KOPT-K1 (cell line): ENCODE data around the gene WRAP73.

Source experiments
- H3K27ac ChIP-seq: fragments of 200-600 bp; sonication (generic); 2 replicates; pipeline ENCODE4 v1.5.1; 2016; ENCODE audit warnings: antibody characterized with exemption, mild to moderate bottlenecking, low read depth, low read length; ENCODE audit not compliant: poor library complexity, severe bottlenecking
- H3K36me3 ChIP-seq: fragments of 200-600 bp; sonication (generic); 2 replicates; pipeline ENCODE4 v1.5.1; 2017; ENCODE audit warnings: antibody characterized with exemption, mild to moderate bottlenecking, low read length, moderate library complexity; ENCODE audit not compliant: insufficient read depth
- H3K9me3 ChIP-seq: fragments of 200-600 bp; sonication (generic); 2 replicates; pipeline ENCODE4 v1.5.1; 2017; ENCODE audit warnings: antibody characterized with exemption, low read length, mild to moderate bottlenecking; ENCODE audit not compliant: insufficient read depth, poor library complexity, severe bottlenecking

WRAP73 gene

GRCh38 chr1:3634059-3634800, 15.7 kb downstream of the WRAP73 start:
- Histone ChIP-seq H3K36me3 (peaks cover 99% of the 10 kb centered on the region), H3K9me3 (no peaks in the 10 kb centered on the region), H3K27ac (no peak overlapping the region)

DNA sequence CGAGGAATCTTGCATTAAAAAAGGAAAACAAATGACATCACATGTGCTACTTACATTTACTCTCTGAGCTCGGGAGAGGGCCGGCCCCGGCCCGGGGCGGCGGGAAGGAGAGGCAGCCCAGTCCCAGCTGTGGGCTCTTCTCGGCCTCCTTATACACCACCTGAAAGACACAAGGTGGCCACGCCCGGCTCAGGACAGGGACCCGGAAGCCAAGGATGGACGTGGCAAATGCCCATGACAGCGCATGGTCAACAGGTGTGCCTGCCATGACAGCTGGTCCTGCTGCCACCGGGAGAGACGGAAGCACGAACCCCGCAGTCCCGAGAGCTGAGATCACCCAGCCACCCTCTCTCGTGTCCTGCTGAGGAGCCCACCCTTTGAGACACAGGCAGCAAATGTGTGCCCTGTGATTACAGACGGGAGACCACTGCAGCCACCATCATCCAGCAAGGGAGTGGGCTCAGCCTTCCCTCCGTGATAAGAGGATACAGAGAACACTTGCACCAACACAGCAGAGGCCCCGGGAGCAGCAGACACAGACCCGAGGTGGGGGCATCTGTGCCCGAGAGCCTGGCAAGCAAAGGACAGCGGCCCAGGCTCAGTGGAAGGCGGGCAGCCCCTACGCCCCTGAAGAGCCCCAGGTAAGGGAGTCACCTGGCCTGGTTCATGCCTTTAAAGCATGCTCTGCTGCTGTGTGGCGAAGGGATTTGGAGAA, 16.4 kb downstream of the WRAP73 start:
- Histone ChIP-seq H3K27ac (no peak overlapping the region), H3K36me3 (peaks cover 99% of the 10 kb centered on the region), H3K9me3 (no peaks in the 10 kb centered on the region)

- Histone ChIP-seq H3K27ac (no peak overlapping the region), H3K9me3 (no peaks in the 10 kb centered on the region), H3K36me3 (peaks cover 99% of the 10 kb centered on the region)
These were observed 17.1 kb downstream of the WRAP73 start for GRCh38 chr1:3632716-3633343.

GRCh38 chr1:3632298-3632697, 17.6 kb downstream of the WRAP73 start:
- Histone ChIP-seq H3K9me3 (no peaks in the 10 kb centered on the region), H3K36me3 (peaks cover 99% of the 10 kb centered on the region), H3K27ac (no peak overlapping the region)

DNA sequence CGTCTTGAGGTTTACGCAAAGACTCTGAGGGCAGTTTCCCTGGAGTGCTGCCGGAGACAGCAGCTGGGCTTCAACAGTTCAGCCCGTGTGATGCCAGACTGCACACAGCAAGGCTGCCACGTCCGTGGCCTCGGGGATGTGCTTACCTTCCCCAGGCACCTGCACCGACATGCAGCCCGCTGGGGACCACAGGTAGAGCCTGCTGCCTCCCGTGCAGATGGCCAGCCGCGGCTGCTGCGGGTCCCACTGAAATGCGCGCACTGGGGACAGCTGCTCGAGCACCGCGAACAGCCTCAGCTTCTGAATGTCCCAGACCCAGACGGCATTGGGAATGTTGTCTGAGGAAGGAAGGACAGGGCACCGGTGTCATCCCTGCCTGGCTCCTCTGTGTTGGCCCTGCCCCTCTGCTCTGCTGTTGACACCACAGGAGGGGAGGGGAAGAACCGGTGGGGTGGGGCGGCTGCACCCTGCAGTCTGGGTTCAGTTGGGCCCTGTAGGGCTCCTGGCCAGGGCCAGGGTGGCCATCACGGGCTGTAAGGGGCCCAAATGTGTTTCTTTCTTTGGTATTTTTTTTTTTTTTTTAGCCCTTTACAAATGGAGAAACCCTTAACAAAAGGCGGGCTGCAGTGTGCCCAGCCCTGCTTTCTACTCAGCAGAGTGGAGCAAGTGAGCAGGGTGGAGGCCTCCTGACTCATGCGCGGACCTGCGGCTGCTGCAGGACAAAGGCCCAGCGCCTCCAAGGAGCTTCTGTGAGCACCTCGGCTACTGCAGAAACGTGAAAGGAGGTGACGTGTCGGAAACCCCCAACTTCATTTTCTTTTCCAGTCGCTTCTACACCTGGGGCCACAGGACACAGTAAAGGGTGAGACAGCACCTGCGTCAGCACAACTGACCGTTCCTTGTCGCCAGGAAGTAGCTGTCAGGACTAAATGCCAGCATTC, 18.3 kb downstream of the WRAP73 start:
- H3K36me3 ChIP-seq: peaks cover 93% of the 10 kb centered on the region

GRCh38 chr1:3630914-3631313, 19.0 kb downstream of the WRAP73 start:
- H3K27ac ChIP-seq: no peak overlapping the region
- H3K36me3 ChIP-seq: peaks cover 86% of the 10 kb centered on the region

More for the DNA sequence above, 18.3 kb downstream of the WRAP73 start:
- no peak overlapping the region for H3K27ac ChIP-seq
- no peaks in the 10 kb centered on the region for H3K9me3 ChIP-seq

GRCh38 chr1:3630161-3630611, 19.7 kb downstream of the WRAP73 start:
- Histone ChIP-seq H3K27ac (no peak overlapping the region), H3K9me3 (no peaks in the 10 kb centered on the region), H3K36me3 (peaks cover 79% of the 10 kb centered on the region)

More at GRCh38 chr1:3630914-3631313, 19.0 kb downstream of the WRAP73 start:
- H3K9me3 ChIP-seq: no peaks in the 10 kb centered on the region

- H3K9me3 ChIP-seq: no peaks in the 10 kb centered on the region
- H3K27ac ChIP-seq: no peak overlapping the region
- peaks cover 73% of the 10 kb centered on the region for H3K36me3 ChIP-seq
These were observed 20.2 kb downstream of the WRAP73 start for GRCh38 chr1:3629561-3630160.

DNA sequence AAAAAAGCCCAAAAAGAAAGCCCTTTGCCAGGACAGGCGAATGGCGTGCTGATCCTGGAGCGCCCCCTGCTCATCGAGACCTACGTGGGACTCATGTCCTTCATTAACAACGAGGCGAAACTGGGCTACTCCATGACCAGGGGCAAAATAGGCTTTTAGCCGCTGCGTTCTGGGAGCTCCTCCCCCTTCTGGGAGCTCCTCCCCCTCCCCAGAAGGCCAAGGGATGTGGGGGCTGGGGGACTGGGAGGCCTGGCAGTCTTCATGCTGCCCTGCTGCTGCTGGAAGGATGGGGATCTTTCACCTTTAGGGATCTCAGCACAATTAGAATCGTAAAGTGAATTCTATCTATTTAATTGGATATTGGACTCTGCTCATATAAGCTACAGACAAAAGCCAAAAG, 21.5 kb downstream of the WRAP73 start:
- H3K9me3 ChIP-seq: no peaks in the 10 kb centered on the region
- no peak overlapping the region for H3K27ac ChIP-seq
- peaks cover 61% of the 10 kb centered on the region for H3K36me3 ChIP-seq

DNA sequence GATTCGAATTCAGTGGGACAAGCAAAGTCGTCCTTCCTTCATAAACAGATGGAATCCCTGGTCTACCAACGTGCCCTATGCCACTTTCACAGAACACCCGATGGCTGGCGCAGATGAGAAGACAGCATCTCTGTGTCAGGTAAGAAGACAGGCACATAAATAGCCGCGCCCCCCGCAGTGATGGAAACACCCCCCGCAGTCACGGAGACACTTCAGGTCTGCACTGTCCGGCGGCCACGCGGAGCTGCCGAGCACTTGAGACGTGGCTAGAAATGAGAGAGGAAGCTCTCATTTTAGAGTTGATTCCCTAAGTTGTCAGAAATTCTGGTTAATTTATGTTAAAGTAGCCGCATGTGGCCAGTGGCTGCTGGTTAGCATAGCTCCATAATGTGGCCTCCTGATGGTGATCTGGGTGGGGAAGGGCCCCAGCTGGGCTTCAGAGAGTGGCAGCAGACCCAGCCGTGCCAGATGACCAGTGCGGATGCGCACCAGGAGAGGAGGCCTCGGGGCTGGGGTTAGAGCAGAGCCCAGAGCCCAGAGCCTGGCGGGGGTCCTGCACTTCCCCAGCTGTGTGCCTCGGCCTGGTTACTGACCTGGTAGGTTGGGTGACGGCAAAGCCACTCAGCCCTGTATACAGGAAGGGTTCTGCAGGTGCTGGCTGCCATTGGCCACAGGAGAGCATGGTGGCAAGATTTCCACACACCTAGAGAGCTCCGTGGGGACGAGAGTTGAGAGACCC, 22.2 kb downstream of the WRAP73 start:
- no peaks in the 10 kb centered on the region for H3K9me3 ChIP-seq
- H3K36me3 ChIP-seq: peaks cover 54% of the 10 kb centered on the region
- H3K27ac ChIP-seq: no peak overlapping the region

DNA sequence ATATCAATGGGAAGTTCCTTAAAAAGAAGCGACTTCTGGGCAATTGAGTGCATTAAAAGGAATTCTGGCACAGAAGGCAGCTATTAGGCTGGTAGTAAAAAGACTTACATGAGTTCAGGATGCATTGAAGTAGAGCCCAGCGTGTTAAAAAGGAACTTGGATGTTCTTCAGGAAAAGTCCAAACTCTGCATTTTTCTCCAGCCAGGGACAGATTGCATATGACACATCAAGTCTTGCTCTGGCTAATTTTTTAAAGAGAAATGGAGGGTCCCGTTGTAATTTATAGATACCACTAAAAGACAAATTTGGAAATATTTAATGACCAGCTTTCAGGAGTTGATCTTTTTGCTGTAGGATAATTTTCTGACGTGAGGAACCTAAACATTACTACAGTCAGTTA, 23.9 kb downstream of the WRAP73 start:
- Histone ChIP-seq H3K27ac (no peak overlapping the region), H3K9me3 (no peaks in the 10 kb centered on the region)

GRCh38 chr1:3625151-3625907, 24.6 kb downstream of the WRAP73 start:
- Histone ChIP-seq H3K36me3 (peaks cover 31% of the 10 kb centered on the region), H3K9me3 (no peaks in the 10 kb centered on the region), H3K27ac (peak overlapping the region; percentile 14)

More for the DNA sequence above, 23.9 kb downstream of the WRAP73 start:
- peaks cover 37% of the 10 kb centered on the region for H3K36me3 ChIP-seq
